KMS-11 (cell line): Measurements from ENCODE around the gene CEP126.
A peak's percentile ranks its signal among the peaks of the same experiment; 100 is the strongest.

Source experiments
- H2AFZ ChIP-seq: fragments of 200-600 bp; sonication (generic); 2 replicates; pipeline ENCODE4 v1.6.1; 2016; ENCODE audit warnings: antibody characterized with exemption, mixed run types, low read depth
- H3K27ac ChIP-seq: fragments of 200-600 bp; sonication (generic); 2 replicates; pipeline ENCODE4 v1.6.1; 2016; ENCODE audit warnings: mild to moderate bottlenecking, mixed run types
- H3K27me3 ChIP-seq: fragments of 200-600 bp; sonication (generic); 2 replicates; pipeline ENCODE4 v1.6.1; 2017; ENCODE audit warnings: mild to moderate bottlenecking, low read depth, mixed run types, moderate library complexity; ENCODE audit not compliant: insufficient read depth
- H3K36me3 ChIP-seq: fragments of 200-600 bp; sonication (generic); 2 replicates; pipeline ENCODE4 v1.6.1; 2017; ENCODE audit warnings: mild to moderate bottlenecking, mixed run types; ENCODE audit not compliant: insufficient read depth
- H3K4me1 ChIP-seq: fragments of 200-600 bp; sonication (generic); 2 replicates; pipeline ENCODE4 v1.6.1; 2016; ENCODE audit warnings: mild to moderate bottlenecking, low read depth, mixed run types; ENCODE audit not compliant: poor library complexity, severe bottlenecking
- H3K4me2 ChIP-seq: fragments of 200-600 bp; sonication (generic); 2 replicates; pipeline ENCODE4 v1.7.0; 2016; ENCODE audit warnings: mild to moderate bottlenecking, mixed run types
- H3K4me3 ChIP-seq: fragments of 200-600 bp; sonication (generic); IDR thresholded peaks from 2 replicates; pipeline ENCODE4 v1.6.1; 2017; ENCODE audit warnings: low read depth, low read length, mixed read lengths; ENCODE audit not compliant: insufficient read depth
- H3K79me2 ChIP-seq: fragments of 200-600 bp; sonication (generic); 2 replicates; pipeline ENCODE4 v1.6.1; 2016; ENCODE audit warnings: low read depth, mixed run types; ENCODE audit not compliant: insufficient read depth
- H3K9ac ChIP-seq: fragments of 200-600 bp; sonication (generic); 2 replicates; pipeline ENCODE4 v1.6.1; 2016; ENCODE audit warnings: mild to moderate bottlenecking, mixed run types
- H4K20me1 ChIP-seq: fragments of 200-600 bp; sonication (generic); 2 replicates; pipeline ENCODE4 v1.6.1; 2016; ENCODE audit warnings: mild to moderate bottlenecking, mixed run types; ENCODE audit not compliant: insufficient read depth
- CTCF ChIP-seq: fragments of 200-600 bp; sonication (generic); conservative IDR thresholded peaks from 2 replicates; pipeline ENCODE4 v1.6.1; 2017; ENCODE audit warnings: low read depth, mild to moderate bottlenecking, antibody characterized with exemption, low read length, moderate library complexity, mixed read lengths

CEP126 gene

GRCh38 chr11:101914738-101915426 lies at the start of gene CEP126:
Gene CEP126, plus strand, starts transcription at chr11:101915010. Its CDS starts 275 bp downstream, at chr11:101915285.
- Histone ChIP-seq H3K36me3 (no peaks in the 10 kb centered on the region), H3K27me3 (no peaks in the 10 kb centered on the region), H3K79me2 (no peaks in the 10 kb centered on the region), H3K4me3 (peak within 1 kb of the TSS; percentile 10), H3K4me2 (peak within 1 kb of the TSS; percentile 71), H3K4me1 (peaks cover 26% of the 10 kb centered on the region), H2AFZ (peak within 1 kb of the TSS; percentile 82), H4K20me1 (no peaks in the 10 kb centered on the region), H3K27ac (peak within 1 kb of the TSS; percentile 100), H3K9ac (peak within 1 kb of the TSS; percentile 98)
- no peak; the same call in none of the 2 replicates for TF ChIP-seq CTCF

- no peak overlapping the region for H2AFZ ChIP-seq
- no peak for TF ChIP-seq CTCF
- no peaks in the 10 kb centered on the region for H3K36me3 ChIP-seq
- H3K9ac ChIP-seq, result no peak overlapping the region
- H3K27ac ChIP-seq, result no peak overlapping the region
- H3K4me3 ChIP-seq, result no peak overlapping the region
- H4K20me1 ChIP-seq, result no peaks in the 10 kb centered on the region
- no peaks in the 10 kb centered on the region for H3K79me2 ChIP-seq
- no peaks in the 10 kb centered on the region for H3K27me3 ChIP-seq
- H3K4me1 ChIP-seq, result no peaks in the 10 kb centered on the region
- H3K4me2 ChIP-seq, result no peak overlapping the region
Observed at GRCh38 chr11:101866619-101867491, 48.0 kb upstream of the CEP126 start.

GRCh38 chr11:101867951-101868350 lies 46.9 kb upstream of the CEP126 start:
- Histone ChIP-seq H3K36me3 (no peaks in the 10 kb centered on the region), H3K4me2 (no peak overlapping the region), H3K27ac (no peak overlapping the region), H3K4me1 (no peaks in the 10 kb centered on the region), H2AFZ (no peak overlapping the region), H4K20me1 (no peaks in the 10 kb centered on the region), H3K27me3 (no peaks in the 10 kb centered on the region), H3K9ac (no peak overlapping the region), H3K79me2 (no peaks in the 10 kb centered on the region), H3K4me3 (no peak overlapping the region)
- no peak for TF ChIP-seq CTCF

- Histone ChIP-seq H2AFZ (no peak overlapping the region), H3K27me3 (no peaks in the 10 kb centered on the region), H3K36me3 (no peaks in the 10 kb centered on the region), H4K20me1 (no peaks in the 10 kb centered on the region), H3K4me2 (no peak overlapping the region), H3K9ac (no peak overlapping the region), H3K27ac (no peak overlapping the region), H3K4me1 (no peaks in the 10 kb centered on the region), H3K4me3 (no peak overlapping the region), H3K79me2 (no peaks in the 10 kb centered on the region)
- TF ChIP-seq CTCF, result no peak
Observed at GRCh38 chr11:101870510-101870909, 44.3 kb upstream of the CEP126 start.
